Brain microvascular endothelial cell (primary cell): ENCODE measurements around the gene SDHAF2.
"Not testable (repeated sequence)": the region's sequence is repeated elsewhere in the genome, so short reads cannot be mapped to it uniquely, and the experiment has no call there.

ENCODE experiments used
- DNase-seq: peaks from one replicate; pipeline ENCODE4 v3.0.0-alpha.2; 2020
- H3K27ac ChIP-seq: fragments of 250-450 bp; sonication (Bioruptor Pico); 2 replicates; pipeline ENCODE4 v1.5.1; 2020; ENCODE audit warnings: mild to moderate bottlenecking, moderate library complexity
- H3K27me3 ChIP-seq: fragments of 250-450 bp; sonication (Bioruptor Pico); replicated peaks from 2 replicates; pipeline ENCODE4 v1.5.1; 2020; ENCODE audit warnings: mild to moderate bottlenecking
- H3K36me3 ChIP-seq: fragments of 250-450 bp; sonication (Bioruptor Pico); replicated peaks from 2 replicates; pipeline ENCODE4 v1.5.1; 2020; ENCODE audit warnings: mild to moderate bottlenecking
- H3K4me3 ChIP-seq: 2 replicates; pipeline ENCODE4 v1.5.1; 2011; ENCODE audit warnings: low read depth, mild to moderate bottlenecking, control low read depth, low read length, moderate library complexity
- CTCF ChIP-seq: IDR thresholded peaks from 2 replicates; pipeline ENCODE4 v1.5.1; 2011; ENCODE audit warnings: low read depth, mild to moderate bottlenecking, moderate library complexity, low read length, control low read depth, inconsistent platforms; ENCODE audit errors: missing control alignments
- in situ Hi-C: cut with HindIII; loops from 2 replicates; pipeline ENCODE4 v1.10.0; 2017; ENCODE audit warnings: low sequenced_read_pairs, low pct_ligation_motif_present

Gene SDHAF2

GRCh38 chr11:61429691-61430582 lies at the start of gene SDHAF2, which contains the start of gene CPSF7:
Gene SDHAF2, plus strand, starts transcription at chr11:61430124. Its CDS starts 23 bp downstream, at chr11:61430147.
Gene CPSF7, minus strand, starts transcription at chr11:61429975. Its CDS starts 740 bp downstream, at chr11:61429235.
- Histone ChIP-seq H3K27me3 (no peaks in the 10 kb centered on the region), H3K36me3 (peaks cover 29% of the 10 kb centered on the region), H3K27ac (peak within 1 kb of the TSS; percentile 98), H3K4me3 (peak within 1 kb of the TSS; percentile 99)
- peak; percentile 88 for DNase-seq
- no peak for TF ChIP-seq CTCF
- in situ Hi-C loops: no loop called here

GRCh38 chr11:61380884-61381283 lies 49.0 kb upstream of the SDHAF2 start:
- no peak overlapping the region for H3K4me3 ChIP-seq
- DNase-seq: no peak
- no peaks in the 10 kb centered on the region for H3K27me3 ChIP-seq
- H3K36me3 ChIP-seq: no peaks in the 10 kb centered on the region
- no peak for TF ChIP-seq CTCF
- no peak overlapping the region for H3K27ac ChIP-seq
- in situ Hi-C loops: no loop called here

- H3K36me3 ChIP-seq, H3K4me3 ChIP-seq: not testable (repeated sequence)
Observed at GRCh38 chr11:61383859-61384258, 46.1 kb upstream of the SDHAF2 start.

GRCh38 chr11:61384271-61385242 lies 45.4 kb upstream of the SDHAF2 start:
- in situ Hi-C loops: no loop called here
- Histone ChIP-seq H3K4me3 (no peak overlapping the region), H3K36me3 (no peaks in the 10 kb centered on the region), H3K27ac (no peak overlapping the region), H3K27me3 (no peaks in the 10 kb centered on the region)
- no peak for DNase-seq
- peak; percentile 66 for TF ChIP-seq CTCF

More at GRCh38 chr11:61383859-61384258, 46.1 kb upstream of the SDHAF2 start:
- in situ Hi-C loops, H3K27ac ChIP-seq, DNase-seq, H3K27me3 ChIP-seq: not testable (repeated sequence)

GRCh38 chr11:61390161-61390560 lies 39.8 kb upstream of the SDHAF2 start:
- in situ Hi-C loops: no loop called here
- TF ChIP-seq CTCF: no peak
- H3K36me3 ChIP-seq: peaks cover 1% of the 10 kb centered on the region
- H3K27me3 ChIP-seq: no peaks in the 10 kb centered on the region
- H3K4me3 ChIP-seq: no peak overlapping the region
- DNase-seq: no peak
- H3K27ac ChIP-seq: no peak overlapping the region
